Sigmoid colon (tissue), 7 donors: Measurements from ENCODE around the gene SCN4A. TPM values are rescaled to one million over a fixed set of nuclear protein-coding genes. Genes with fewer than 3 reads are reported as not detected.
"Not testable (repeated sequence)": the region's sequence is repeated elsewhere in the genome, so short reads cannot be mapped to it uniquely, and the experiment has no call there.

Source experiments
- DNase-seq: peaks from one replicate; pipeline ENCODE4 v3.0.0-alpha.2; 2019
- H3K27ac ChIP-seq, 4 donors: fragments of 200-600 bp; sonication (generic); one replicate each; pipeline ENCODE4 v1.5.1; 2016 to 2019; ENCODE audit warnings: mild to moderate bottlenecking in 1 of 4
- H3K27me3 ChIP-seq, 3 donors: fragments of 200-600 bp; sonication (generic); one replicate each; pipeline ENCODE4 v1.5.1; 2019; ENCODE audit warnings: mild to moderate bottlenecking in 1 of 3
- H3K36me3 ChIP-seq, 4 donors: fragments of 200-600 bp; sonication (generic); one replicate each; pipeline ENCODE4 v1.5.1; 2016 to 2019
- H3K4me1 ChIP-seq, 4 donors: fragments of 200-600 bp; sonication (generic); one replicate each; pipeline ENCODE4 v1.5.1; 2017 to 2019
- H3K4me3 ChIP-seq, 4 donors: fragments of 200-600 bp; sonication (generic); one replicate each; pipeline ENCODE4 v1.5.1; 2017 to 2019; ENCODE audit warnings: mild to moderate bottlenecking in 2 of 4, moderate library complexity in 1 of 4
- H3K9me3 ChIP-seq, 4 donors: fragments of 200-600 bp in 3 of 4; sonication (generic) in 3 of 4; one replicate each; pipeline versions ENCODE4 v1.5.1 to v1.6.1; 2013 to 2019
- CTCF ChIP-seq, 4 experiments: fragments of 450-650 bp in 3 of 4; fragments of 200-600 bp in 1 of 4; IDR thresholded peaks; one replicate each; pipeline ENCODE4 v1.5.1; 2016 to 2019; ENCODE audit warnings: antibody characterized with exemption in 4 of 4, mild to moderate bottlenecking in 3 of 4, moderate library complexity in 2 of 4
- EP300 ChIP-seq, 4 donors: sonication (generic); formaldehyde crosslinking; IDR thresholded peaks; one replicate each; pipeline ENCODE4 v1.6.1; 2017; ENCODE audit warnings: antibody characterized with exemption in 4 of 4
- POLR2A ChIP-seq, 2 donors: fragments of 450-650 bp; IDR thresholded peaks; one replicate each; pipeline ENCODE4 v1.6.1; 2016; ENCODE audit warnings: antibody characterized with exemption in 2 of 2, mild to moderate bottlenecking in 2 of 2, moderate library complexity in 2 of 2
- POLR2AphosphoS5 ChIP-seq, 4 donors: sonication (generic); formaldehyde crosslinking; IDR thresholded peaks; one replicate each; pipeline ENCODE4 v1.6.1; 2017; ENCODE audit warnings: antibody characterized with exemption in 4 of 4
- WGBS, 2 donors: extraction: QIAGEN DNeasy Blood & Tissue Kit; methylation state at CpG; one replicate each; pipeline ENCODE4 v1.1.7; 2013; 5-methylcytosine and 5-hydroxymethylcytosine counted together
- intact Hi-C: fragments of 100-400 bp; cut with DNase I; formaldehyde crosslinking; loops from one replicate; pipeline ENCODE4 v1.15.1; 2023
- polyA plus RNA-seq, 3 donors: library from polyadenylated mRNA; stranded (reverse); fragments of 200-250 nt; gene quantifications; one replicate each; pipeline ENCODE4 v1.2.3, GENCODE V29; 2013
- total RNA-seq, 4 donors: library from RNA; depleted of rRNA; stranded (reverse); fragments of >200 nt; gene quantifications; one replicate each; pipeline ENCODE4 v1.1.0, GENCODE V29; 2016
- donor health status: healthy with polysubstance abuse.
- donor health status: Bipolar disorder and iron deficiency.
- donor health status: healthy.

The SCN4A gene
- total RNA-seq, result 1 to 10 TPM in 2 of 4 donors, under 1 TPM in 2; 0.68 to 4.2 (median 1.0) TPM
- under 1 TPM in 2 of 3 donors, not detected in 1; 0.23 to 0.52 TPM for polyA plus RNA-seq

GRCh38 chr17:63972796-63973195 is at the start of gene SCN4A:
Gene SCN4A (minus strand): TSS chr17:63972918. CDS start chr17:63972841, 77 bp downstream.
- no peak within 1 kb of the TSS for H3K27ac ChIP-seq
- H3K36me3 ChIP-seq, result no peaks in the 10 kb centered on the region
- TF ChIP-seq POLR2A (IDR thresholded peaks at IDR 0.05), result no peak
- H3K4me1 ChIP-seq, result no peaks in the 10 kb centered on the region
- intact Hi-C loops, result no loop called here
- peaks cover 0 to 12% (median 0%) of the 10 kb centered on the region in 3 donors for H3K27me3 ChIP-seq
- H3K9me3 ChIP-seq, result no peaks in the 10 kb centered on the region
- 93 to 95% methylated on average over 14 of the region's 14 CpGs for WGBS, 2 donors
- H3K4me3 ChIP-seq, result no peak within 1 kb of the TSS
- DNase-seq, result no peak

DNA sequence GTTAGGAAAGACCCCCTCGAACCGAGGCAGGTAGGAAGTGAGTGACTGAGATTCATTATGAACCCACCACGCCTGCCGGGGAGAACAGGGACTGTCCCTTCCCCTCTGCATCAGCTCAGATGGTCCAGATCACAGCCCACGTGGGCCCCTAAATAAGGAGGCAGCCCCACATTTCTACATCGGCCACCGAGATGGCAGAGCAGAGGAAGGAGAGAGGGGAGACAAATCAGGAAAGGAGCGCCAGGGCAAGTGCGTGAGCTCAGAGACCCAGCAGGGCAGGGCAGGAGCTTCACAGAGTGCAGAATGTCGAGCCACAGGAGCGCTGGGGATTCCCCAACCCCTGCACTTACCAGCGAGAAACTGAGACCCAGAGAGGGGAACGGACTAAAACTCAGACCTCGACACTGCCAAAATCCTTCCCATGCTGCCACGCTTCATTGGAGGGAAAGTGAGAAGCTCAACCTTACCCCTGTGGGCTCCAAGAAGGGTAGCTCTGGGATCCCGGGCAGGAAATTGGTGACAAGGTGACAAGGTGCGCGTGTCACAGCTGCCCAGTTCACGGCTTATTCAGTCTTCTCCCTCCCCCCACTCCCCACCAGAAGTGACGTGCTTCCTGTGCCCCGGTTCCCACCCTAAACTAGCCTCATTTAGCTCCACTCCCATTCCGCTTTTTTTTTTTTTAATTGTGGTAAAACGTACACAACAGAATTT is 47.5 kb upstream of the SCN4A start, which contains the start of gene ICAM2:
Gene ICAM2 (minus strand): TSS at position 578 of the 711 bp plus-strand sequence. CDS start 13,942 bp downstream, outside the sequence.
- 7 to 10% methylated on average over 23 of the region's 23 CpGs for WGBS, 2 donors
- peak within 1 kb of the TSS; percentile 8 to 46 (median 36) for H3K4me3 ChIP-seq
- no peaks in the 10 kb centered on the region for H3K9me3 ChIP-seq
- intact Hi-C loops, result no loop called here
- no peaks in the 10 kb centered on the region for H3K36me3 ChIP-seq
- H3K4me1 ChIP-seq, result peaks cover 0 to under 1% (median 0%) of the 10 kb centered on the region in 4 donors
- H3K27me3 ChIP-seq, result no peaks in the 10 kb centered on the region
- TF ChIP-seq POLR2A (IDR thresholded peaks at IDR 0.05) (peak in 1 of 2 donors; percentile 7), CTCF (IDR thresholded peaks at IDR 0.05) (no peak), POLR2AphosphoS5 (IDR thresholded peaks at IDR 0.05) (peak; percentile 47 to 67 (median 54)), EP300 (IDR thresholded peaks at IDR 0.05) (no peak)
- peak; percentile 79 for DNase-seq
- peak within 1 kb of the TSS; percentile 49 to 68 (median 62) for H3K27ac ChIP-seq

GRCh38 chr17:64019551-64019961 is 46.8 kb upstream of the SCN4A start:
- H3K9me3 ChIP-seq, H3K36me3 ChIP-seq, H3K4me1 ChIP-seq, H3K27me3 ChIP-seq, intact Hi-C loops: not testable (repeated sequence)
- Histone ChIP-seq H3K27ac (peak overlapping the region; percentile 49 to 68 (median 62)), H3K4me3 (peak overlapping the region in 3 of 4 donors; percentile 32 to 46 (median 40))
- DNase-seq, result peak; percentile 12
- 65 to 75% methylated on average over 9 of the region's 9 CpGs for WGBS, 2 donors

- Histone ChIP-seq H3K36me3 (no peaks in the 10 kb centered on the region), H3K27me3 (no peaks in the 10 kb centered on the region), H3K27ac (no peak overlapping the region), H3K4me3 (no peak overlapping the region), H3K9me3 (no peaks in the 10 kb centered on the region), H3K4me1 (no peaks in the 10 kb centered on the region)
- DNase-seq, result no peak
- 75 to 85% methylated on average over 2 of the region's 2 CpGs for WGBS, 2 donors
- intact Hi-C loops, result no loop called here
- TF ChIP-seq CTCF (IDR thresholded peaks at IDR 0.05), result peak in 1 of 4 experiments; percentile 11
- no peak for TF ChIP-seq EP300 (IDR thresholded peaks at IDR 0.05)
These were observed 44.8 kb upstream of the SCN4A start for GRCh38 chr17:64017381-64017980.

GRCh38 chr17:64016974-64017373 is 44.3 kb upstream of the SCN4A start:
- H3K27me3 ChIP-seq, result no peaks in the 10 kb centered on the region
- TF ChIP-seq POLR2A (IDR thresholded peaks at IDR 0.05), result no peak
- no peak for TF ChIP-seq POLR2AphosphoS5 (IDR thresholded peaks at IDR 0.05)
- no peak for TF ChIP-seq CTCF (IDR thresholded peaks at IDR 0.05)
- TF ChIP-seq EP300 (IDR thresholded peaks at IDR 0.05), result no peak
- H3K36me3 ChIP-seq, result no peaks in the 10 kb centered on the region
- intact Hi-C loops, result no loop called here
- H3K9me3 ChIP-seq, result no peaks in the 10 kb centered on the region
- no peak for DNase-seq
- H3K4me3 ChIP-seq, result no peak overlapping the region
- no peaks in the 10 kb centered on the region for H3K4me1 ChIP-seq
- WGBS, 2 donors, result 57 to 89% methylated on average over 3 of the region's 3 CpGs
- peak overlapping the region in 1 of 4 donors; percentile 44 for H3K27ac ChIP-seq
